Kidney capillary endothelial cell (primary cell): ENCODE data around the gene ABCA9.
"Not testable (repeated sequence)": the region's sequence is repeated elsewhere in the genome, so short reads cannot be mapped to it uniquely, and the experiment has no call there.

Experiments used
- DNase-seq: peaks from one replicate; pipeline ENCODE4 v3.0.0-alpha.2; 2018; ENCODE audit warnings: low spot score

ABCA9 gene, protein sequence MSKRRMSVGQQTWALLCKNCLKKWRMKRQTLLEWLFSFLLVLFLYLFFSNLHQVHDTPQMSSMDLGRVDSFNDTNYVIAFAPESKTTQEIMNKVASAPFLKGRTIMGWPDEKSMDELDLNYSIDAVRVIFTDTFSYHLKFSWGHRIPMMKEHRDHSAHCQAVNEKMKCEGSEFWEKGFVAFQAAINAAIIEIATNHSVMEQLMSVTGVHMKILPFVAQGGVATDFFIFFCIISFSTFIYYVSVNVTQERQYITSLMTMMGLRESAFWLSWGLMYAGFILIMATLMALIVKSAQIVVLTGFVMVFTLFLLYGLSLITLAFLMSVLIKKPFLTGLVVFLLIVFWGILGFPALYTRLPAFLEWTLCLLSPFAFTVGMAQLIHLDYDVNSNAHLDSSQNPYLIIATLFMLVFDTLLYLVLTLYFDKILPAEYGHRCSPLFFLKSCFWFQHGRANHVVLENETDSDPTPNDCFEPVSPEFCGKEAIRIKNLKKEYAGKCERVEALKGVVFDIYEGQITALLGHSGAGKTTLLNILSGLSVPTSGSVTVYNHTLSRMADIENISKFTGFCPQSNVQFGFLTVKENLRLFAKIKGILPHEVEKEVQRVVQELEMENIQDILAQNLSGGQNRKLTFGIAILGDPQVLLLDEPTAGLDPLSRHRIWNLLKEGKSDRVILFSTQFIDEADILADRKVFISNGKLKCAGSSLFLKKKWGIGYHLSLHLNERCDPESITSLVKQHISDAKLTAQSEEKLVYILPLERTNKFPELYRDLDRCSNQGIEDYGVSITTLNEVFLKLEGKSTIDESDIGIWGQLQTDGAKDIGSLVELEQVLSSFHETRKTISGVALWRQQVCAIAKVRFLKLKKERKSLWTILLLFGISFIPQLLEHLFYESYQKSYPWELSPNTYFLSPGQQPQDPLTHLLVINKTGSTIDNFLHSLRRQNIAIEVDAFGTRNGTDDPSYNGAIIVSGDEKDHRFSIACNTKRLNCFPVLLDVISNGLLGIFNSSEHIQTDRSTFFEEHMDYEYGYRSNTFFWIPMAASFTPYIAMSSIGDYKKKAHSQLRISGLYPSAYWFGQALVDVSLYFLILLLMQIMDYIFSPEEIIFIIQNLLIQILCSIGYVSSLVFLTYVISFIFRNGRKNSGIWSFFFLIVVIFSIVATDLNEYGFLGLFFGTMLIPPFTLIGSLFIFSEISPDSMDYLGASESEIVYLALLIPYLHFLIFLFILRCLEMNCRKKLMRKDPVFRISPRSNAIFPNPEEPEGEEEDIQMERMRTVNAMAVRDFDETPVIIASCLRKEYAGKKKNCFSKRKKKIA (N-terminal part only)

DNA sequence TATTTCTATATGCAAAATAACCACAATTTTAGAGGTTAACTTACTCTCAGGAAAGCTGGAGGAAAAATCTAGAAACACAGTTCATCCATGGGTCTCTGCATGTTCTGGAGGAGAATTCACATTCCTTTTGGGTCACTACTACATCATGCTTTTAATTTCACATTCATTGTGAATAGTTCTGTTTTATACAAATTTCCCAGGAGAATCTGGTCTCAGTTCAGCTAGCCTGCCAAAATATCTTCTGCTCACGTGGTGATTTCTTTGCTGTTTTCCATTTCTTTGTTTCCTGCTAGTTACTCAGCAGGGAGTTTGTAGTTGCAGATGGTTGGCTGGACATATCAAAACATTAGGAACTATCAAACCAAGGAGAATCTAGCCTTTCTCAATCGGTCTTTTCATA is at the start of gene ABCA9:
Gene ABCA9, minus strand, starts transcription at position 106 of the 400 bp plus-strand sequence. CDS start 9,801 bp downstream, outside the sequence.
- DNase-seq, result no peak

DNA sequence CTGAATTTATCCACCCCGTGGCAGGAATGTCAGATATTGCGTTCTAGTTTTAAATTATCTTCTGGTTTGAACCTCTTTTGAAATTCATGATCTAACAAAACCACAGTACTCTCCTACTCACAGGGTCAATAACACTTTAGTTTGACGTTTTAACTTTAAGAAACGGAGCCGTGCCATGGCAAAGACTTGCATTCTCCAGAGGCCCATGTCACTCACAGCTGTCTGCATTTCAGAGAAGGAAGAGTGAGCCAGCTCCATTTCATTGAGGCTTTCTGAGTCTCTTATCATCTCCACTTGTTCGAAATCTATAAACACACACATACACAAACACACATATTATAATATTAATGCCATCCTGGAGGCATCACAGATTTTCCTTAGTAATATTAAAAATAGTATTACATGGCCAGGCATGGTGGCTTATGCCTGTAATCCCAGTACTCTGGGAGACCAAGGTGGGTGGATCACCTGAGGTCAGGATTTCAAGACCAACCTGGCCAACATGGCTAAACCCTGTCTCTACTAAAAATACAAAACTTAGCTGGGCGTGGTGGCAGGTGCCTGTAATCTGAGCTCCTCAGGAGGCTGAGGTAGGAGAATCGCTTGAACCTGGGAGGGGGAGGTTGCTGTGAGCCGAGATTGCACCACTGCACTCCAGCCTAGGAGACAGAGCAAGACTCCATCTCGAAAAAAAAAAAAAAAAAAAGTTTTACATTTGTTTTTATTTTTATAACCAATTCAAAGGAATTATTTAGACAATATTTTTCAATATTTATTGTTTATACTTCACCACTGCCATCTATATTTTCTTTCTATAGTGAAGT is 45.4 kb upstream of the ABCA9 start:
- DNase-seq, result no peak

DNA sequence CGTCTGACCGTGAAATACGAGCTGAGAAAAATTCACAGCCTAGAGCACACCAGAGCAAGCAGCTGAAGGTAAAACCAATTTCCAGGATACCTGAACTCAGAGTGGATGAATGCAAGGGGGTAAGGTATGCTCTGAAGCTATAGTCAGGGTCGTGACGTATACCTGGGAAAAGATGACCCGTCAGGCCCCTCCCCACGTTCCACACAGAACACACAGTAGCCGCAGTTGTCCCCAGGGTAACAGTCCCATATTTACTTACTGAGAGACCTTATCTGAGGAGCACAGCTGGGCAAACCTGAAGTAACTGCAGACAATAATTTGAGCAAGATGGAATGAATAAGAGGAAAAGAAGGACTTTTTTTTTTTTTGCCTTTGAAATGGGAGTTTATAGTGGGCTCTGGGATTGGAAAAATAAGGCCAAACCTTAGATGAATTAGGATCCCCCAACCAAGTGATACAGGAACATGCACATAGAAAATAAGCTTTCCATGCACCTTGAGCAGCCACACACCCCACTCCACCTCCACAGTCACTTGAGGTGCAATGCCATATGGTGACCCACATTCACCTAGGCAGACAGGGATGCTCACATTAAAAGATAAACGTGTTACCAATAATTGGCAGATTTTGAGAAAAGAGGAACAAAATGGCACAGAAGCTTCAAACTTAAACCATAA is 43.0 kb upstream of the ABCA9 start:
- no peak for DNase-seq

DNA sequence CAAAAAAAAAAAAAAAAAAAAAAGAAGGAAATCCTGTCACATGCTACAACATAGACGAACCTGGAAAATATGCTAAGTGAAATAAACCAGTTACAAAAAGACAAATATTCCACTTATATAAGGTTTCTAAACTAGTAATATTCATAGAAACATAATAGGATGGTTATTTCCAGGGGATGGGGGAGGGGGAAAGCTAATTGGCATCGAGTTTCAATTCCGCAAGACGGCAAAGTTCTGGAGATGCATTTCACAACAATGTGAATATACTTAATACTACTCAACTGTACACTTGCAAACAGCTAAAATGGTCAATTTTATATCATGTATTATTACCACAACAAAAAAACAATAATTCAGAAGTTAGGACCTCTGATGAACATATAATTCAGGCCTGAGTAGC is 37.9 kb upstream of the ABCA9 start:
- no peak for DNase-seq

DNA sequence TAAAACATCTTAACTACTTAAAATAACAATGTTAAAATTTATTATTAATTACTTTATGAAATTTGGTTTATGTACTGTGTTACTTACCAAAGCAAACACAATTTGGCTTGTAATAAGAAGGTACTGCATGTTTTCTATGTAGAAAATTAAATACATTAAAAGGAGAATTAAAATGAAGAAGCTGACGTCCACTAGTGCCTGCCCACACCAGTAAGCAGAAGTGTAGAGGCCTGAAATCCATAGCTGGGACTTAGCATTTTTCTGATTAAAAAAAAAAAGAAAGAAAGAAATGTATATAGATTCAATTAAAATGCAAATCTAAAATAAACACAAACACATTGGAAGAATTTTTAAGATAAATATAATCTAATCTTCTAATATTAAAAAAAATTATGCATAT is 35.8 kb upstream of the ABCA9 start:
- no peak for DNase-seq

DNA sequence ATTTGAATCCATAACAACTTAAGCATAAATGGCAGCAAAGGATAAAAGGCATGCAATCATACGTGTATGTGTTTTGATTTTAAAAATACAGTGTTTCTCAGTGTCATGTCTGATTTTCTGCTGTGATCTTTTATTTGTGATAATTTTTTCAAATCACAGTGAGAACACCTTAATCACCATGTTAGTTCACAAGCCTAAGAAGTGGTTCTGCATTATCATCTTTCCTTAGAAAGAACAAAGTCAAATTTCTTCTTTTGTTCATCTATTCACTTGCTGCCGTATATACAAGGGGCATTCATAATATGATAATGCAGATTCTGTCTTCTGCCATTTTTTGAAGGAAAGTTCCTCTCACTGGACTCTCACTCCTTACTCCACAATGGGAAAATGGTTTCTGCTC is 33.3 kb upstream of the ABCA9 start:
- DNase-seq, result no peak

DNA sequence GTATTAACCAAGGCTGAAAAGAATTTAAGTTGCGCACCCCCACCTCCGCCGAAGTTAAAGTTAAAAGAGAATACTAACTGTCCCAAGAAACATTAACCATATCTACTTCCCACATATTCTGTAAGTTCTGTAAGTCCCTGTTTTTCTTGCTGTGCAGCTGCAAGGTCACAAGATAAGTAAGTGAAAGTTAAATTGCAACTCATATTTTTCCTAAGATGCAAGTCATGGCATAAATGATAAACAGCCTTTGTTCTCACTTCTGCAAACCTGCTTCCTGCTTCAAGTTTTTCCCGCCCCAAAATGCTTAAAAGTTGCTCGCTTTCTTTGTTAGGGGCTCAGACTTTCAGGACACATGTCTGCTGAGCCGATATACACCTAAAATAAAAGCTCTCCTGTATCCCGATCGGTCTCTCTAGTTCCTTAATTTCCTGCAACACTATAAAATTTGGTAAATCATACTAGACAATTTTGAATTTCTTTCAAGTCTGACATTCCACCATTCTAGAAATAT is 32.6 kb upstream of the ABCA9 start:
- DNase-seq, result no peak

DNA sequence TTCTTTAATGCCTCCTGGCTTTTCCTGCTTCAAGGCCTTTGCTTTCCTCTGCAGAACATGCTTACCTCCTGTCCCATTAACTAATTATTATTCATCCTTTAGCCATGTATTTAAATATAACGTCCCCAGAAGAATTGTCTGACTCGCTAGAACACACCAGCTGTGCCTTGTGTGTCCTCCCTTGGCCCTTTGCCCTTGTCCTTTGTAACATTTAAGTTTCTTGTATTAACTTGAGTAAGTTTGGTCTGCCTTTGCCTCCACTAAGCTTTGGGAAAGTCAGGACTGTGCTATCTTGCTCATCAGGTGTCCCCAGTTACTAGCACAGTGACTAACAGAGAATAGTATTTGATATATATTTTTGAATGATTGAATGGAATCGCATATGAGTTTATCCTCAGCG is 29.6 kb upstream of the ABCA9 start:
- no peak for DNase-seq

DNA sequence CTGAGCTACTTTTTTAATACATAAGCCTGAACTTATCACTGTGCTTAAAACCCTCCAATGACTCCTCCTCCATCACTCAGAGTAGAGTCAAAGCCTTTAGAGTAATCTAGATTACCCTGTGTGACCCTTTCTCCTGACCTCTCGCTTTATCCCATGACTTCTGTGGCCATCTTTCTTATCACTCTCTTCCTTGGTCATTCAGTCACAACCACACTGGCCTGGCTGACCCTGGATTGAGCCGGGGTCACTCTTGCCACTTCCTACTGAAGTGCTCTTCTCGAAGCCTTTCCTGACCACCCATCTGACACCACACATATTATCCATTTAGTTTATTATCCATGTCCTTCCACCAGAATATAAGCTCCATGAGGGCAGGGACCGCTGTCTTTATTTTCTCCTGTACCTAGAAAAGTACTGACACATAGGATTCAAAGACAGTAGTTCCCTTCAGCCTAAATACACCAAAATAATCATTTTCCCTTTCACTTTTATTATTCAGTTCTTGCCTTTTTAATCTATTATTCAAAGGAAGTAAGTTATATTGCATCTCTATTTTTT is 28.0 kb upstream of the ABCA9 start:
- DNase-seq, result no peak

DNA sequence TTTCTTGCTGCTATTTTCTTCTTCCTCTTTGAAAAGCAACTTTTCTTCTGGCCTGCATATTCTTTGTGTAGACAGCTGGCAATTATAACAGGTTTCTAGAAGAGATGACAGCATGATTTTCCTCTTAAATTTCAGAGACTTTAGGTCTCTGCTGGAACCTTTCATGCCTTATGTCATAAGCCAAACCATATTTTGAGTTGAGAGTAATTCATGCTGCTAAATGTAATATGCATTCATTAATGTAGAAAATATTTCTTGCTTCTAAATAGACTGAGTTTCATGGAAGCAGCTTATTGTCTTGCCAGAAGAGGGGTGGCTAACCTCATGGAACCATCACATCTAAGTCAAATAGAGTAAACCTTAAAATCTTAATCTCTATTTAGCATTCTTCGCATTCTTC is 25.9 kb upstream of the ABCA9 start:
- DNase-seq, result no peak

DNA sequence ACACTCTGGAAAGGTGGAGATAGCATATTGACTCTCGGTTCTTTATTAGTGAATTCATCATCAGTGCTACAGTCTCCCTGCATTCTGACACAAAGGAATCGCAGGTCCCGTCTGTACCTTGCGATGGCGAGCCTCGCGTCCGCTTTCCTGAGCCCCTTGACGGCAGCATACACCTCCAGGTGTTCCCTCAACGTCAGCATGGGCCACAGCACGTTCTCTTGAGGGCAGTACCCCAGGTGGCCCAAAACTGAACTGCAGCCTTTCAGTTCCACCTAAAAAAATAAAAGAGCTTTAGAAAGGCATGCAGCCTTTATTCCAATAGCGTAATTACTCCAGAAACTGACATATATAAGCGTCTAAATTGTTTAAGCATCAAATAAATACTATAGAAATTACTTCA is 24.2 kb upstream of the ABCA9 start:
- DNase-seq, result no peak

DNA sequence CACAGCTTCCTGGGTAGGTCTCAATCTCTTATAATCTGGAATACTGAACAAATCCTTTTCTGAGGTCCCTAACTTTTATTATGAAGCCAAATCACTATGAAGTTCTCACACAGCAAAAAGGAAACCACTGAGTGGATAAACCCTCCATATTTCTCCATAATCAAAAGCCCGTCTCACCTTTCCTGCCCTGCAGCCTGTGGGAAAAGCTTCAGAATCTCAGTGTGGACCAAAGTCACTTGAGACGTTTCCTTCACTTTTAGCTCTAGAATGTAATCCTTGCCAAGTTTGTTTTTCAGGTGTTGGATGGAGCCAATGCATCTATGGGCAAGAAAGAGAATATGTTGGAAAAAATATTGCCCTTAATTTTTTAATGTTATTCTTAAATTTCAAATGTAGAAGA is 22.0 kb upstream of the ABCA9 start:
- DNase-seq, result no peak

DNA sequence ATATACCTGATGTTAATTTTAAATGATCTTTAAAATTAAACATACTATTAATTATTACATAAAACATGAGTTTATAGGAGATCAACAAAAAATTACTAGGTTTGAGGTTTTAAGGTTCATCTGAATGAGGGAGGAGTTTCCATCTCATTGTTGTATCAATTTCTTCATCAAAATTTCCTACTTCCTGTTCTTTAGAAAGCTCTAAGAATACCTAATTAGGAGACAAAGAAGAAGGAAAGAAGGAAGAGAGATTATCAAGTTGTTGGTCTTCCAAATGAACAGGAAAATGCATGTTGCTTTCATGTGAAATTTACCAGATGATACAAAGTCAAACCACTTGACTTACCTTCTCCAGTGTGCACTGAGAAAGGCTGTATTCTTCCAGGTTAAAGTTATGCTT is 18.1 kb upstream of the ABCA9 start:
- DNase-seq, result no peak

DNA sequence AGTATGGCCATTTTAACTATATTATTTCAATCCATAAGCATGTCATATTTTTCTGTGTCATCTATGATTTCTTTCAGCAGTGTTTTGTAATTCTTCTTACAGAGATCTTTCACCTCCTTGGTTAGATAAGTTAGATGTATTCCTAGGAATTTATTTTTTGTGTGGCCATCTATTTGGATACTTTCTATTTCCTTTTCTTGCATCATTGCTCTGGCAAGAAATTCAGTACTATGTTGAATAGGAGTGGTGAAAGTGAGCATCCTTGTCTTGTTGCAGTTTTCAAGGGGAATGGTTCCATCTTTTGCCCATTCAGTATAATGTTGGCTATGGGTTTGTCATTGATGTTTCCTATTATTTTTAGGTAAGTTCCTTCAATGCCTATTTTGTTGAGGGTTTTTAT is 15.1 kb upstream of the ABCA9 start:
- DNase-seq, result no peak

DNA sequence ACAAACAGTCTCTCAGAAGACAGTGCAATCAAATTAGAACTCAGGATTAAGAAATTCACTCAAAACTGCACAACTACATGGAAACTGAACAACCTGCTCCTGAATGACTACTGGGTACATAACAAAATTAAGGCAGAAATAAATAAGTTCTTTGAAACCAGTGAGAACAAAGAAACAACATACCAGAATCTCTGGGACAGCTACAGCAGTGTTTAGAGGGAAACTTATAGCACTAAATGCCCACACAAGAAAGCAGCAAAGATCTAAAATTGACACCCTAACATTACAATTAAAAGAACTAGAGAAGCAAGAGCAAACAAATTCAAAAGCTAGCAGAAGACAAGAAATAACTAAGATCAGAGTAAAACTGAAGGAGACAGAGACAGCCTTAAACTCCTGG is 12.7 kb upstream of the ABCA9 start:
- not testable (repeated sequence) for DNase-seq

DNA sequence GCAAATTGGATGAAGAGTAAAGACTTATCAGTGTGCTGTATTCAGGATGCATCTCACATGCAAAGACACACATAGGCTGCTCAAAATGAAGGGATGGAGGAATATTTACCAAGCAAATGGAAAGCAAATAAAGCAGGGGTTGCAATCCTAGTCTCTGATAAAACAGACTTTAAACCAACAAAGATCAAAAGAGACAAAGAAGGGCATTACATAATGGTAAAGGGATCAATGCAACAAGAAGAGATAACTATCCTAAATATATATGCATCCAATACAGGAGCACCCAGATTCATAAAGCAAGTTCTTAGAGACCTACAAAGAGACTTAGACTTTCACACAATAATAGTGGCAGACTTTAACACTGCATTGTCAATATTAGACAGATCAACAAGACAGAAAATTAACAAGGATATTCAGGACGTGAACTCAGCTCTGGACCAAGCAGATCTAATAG is 12.1 kb upstream of the ABCA9 start:
- DNase-seq, result not testable (repeated sequence)

DNA sequence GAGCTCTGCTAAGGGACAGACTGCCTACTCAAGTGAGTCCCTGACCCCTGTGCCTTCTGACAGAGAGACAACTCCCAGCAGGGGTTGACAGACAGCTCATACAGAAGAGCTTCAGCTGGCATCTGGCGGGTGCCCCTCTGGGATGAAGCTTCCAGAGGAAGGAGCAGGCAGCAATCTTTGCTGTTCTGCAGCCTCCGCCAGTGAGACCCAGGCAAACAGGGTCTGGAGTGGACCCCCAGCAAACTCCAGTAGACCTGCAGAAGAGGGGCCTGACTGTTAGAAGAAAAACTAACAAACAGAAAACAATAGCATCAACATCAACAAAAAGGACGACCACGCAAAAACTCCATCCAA is 10.5 kb upstream of the ABCA9 start:
- not testable (repeated sequence) for DNase-seq

DNA sequence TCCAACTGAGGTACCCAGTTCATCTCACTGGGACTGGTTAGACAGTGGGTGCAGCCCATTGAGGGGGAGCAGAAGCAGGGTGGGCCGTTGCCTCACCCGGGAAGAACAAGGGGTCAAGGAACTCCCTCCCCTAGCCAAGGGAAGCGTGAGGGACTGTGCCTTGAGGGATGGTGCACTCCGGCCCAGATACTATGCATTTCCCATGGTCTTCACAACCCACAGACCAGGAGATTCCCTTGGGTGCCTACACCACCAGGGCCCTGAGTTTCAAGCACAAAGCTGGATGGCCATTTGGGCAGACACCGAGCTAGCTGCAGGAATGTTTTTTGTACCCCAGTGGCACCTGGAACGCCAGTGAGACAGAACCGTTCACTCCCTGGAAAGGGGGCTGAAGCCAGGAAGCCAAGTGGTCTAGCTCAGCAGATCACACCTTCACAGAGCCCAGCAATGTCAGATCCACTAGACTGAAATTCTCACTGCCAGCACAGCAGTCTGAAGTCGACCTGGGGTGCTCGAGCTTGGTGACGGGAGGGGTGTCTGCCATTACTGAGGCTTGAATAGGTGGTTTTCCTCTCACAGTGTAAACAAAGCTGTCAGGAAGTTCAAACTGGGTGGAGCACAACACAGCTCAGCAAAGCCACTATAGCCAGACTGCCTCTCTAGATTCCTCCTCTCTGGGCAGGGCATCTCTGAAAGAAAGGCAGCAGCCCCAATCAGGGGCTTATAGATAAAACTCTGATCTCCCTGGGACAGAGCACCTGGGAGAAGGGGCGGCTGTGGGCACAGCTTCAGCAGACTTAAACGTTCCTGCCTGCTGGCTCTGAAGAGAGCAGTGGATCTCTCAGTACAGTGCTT is 9.9 kb upstream of the ABCA9 start:
- DNase-seq, result not testable (repeated sequence)

DNA sequence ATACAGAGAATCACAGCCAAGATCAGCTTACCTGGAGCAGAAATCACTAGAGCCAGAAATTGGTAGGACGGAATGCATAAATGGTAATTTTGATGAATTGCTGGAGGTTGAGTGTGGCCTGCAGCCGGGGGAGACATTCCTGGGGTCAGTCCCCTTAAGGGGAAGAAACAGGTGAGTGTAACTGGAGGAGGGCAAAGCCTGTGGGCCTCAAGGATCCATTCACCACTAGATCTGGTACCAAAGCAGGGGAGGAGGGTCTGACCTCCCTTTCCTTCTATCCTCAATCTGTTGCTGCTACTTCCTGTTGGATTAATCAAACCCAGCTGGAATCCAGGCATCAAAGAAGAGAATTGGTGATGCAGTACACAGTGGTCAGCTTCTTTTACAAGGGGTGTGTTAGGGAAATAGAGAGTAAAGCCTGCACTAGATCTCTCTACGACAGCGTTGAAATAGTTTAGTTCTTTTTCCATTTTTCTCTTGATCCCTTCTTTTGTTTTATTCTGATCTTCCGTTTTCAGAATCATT is 8.6 kb upstream of the ABCA9 start:
- no peak for DNase-seq
